HG03575 (cell line): Measurements from ENCODE around the gene TUBAL3.
"Not testable (repeated sequence)": the region's sequence is repeated elsewhere in the genome, so short reads cannot be mapped to it uniquely, and the experiment has no call there.

ENCODE experiments used
- ATAC-seq: cut with Tn5 transposase; IDR thresholded peaks from one replicate; pipeline ENCODE4 v1.9.1; 2021; ENCODE audit not compliant: unreplicated experiment, insufficient number of reproducible peaks, low FRiP score; ENCODE audit errors: extremely low read depth

The TUBAL3 gene

GRCh38 chr10:5390607-5391205 is 13.9 kb downstream of the TUBAL3 start:
- ATAC-seq: no peak

- ATAC-seq: no peak
Observed at GRCh38 chr10:5387169-5387568, 17.5 kb downstream of the TUBAL3 start.

DNA sequence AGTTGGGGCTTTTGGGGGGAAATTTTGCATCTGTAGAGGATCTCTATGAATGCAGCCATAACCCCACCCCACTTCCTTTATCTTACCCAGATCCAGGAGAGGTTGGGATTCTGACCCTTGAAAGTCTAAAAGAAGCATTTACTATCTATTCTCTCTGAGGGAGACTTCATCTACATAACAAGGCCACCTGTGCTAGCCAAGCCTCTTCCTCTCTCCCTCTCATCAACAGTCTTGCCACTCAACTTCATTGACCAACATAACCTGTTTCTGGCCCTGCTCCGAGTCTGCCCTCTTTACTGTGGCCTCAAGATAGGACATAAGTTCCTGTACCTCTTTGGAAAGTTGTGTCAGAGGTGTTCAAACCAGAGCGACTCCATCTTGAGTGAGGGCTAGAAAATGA is 19.4 kb downstream of the TUBAL3 start:
- no peak for ATAC-seq

DNA sequence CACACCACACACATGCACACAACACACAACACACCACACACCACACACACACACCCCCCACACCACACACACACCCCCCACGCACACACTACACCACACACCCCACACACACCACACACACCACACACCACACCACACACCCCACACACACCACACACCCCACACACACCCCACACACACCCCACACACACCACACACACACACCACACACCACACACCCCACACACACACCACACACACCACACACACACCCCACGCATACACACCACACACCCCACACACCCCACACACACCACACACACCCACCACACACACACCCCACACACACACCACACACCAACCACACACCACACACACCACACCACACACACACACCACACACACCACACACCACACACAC is 23.4 kb downstream of the TUBAL3 start:
- no peak for ATAC-seq

GRCh38 chr10:5380395-5380794 is 24.2 kb downstream of the TUBAL3 start:
- ATAC-seq: not testable (repeated sequence)

- not testable (repeated sequence) for ATAC-seq
Observed at GRCh38 chr10:5379202-5379601, 25.4 kb downstream of the TUBAL3 start.

- ATAC-seq: no peak
Observed at GRCh38 chr10:5376450-5376849, 28.2 kb downstream of the TUBAL3 start.

GRCh38 chr10:5373891-5374611 is 30.6 kb downstream of the TUBAL3 start:
- ATAC-seq: no peak

DNA sequence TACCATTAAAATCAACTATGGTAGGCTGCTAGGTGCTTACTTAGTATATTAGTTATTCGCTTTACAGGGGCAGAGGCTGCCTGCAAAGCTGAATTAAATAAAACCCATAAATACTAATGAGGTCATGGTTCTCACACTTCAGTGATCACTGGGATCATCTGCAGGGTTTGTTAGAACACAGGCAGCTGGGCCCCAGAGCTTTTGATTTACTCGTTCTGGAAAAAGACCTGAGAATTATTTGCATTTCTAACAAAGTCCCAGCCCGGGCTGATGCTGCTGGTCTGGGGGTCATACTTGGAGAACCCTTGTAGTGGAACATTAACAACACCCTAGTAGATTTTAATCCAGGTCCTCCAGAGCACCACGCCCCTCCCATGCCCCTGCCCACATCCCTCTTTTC is 31.3 kb downstream of the TUBAL3 start:
- no peak for ATAC-seq

- ATAC-seq: no peak
Observed at GRCh38 chr10:5370493-5371352, 33.9 kb downstream of the TUBAL3 start.

- no peak for ATAC-seq
Observed at GRCh38 chr10:5369362-5370158, 35.1 kb downstream of the TUBAL3 start.

DNA sequence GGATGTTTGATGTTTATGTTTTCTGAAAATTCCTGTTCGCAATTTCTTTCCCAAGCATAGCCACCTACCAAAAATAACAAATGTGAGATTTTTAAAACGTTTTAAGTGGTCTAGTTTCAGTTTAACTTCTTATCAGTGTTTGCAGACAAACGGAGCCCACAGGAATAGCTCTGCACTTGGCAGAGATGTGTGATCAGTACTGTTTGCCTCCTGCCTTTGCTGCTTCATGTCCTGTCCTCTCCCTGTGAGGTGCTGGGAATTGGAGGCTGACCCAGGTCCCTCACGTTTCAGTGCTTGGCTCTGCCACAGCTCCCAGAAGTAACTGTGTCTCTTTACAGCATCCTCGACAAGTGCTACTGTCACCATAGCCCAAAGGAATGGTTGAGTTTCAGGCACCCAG is 38.7 kb downstream of the TUBAL3 start:
- no peak for ATAC-seq

- no peak for ATAC-seq
Observed at GRCh38 chr10:5364890-5365338, 39.7 kb downstream of the TUBAL3 start, which contains the start of gene UCN3. UCN3 (plus strand) TSS chr10:5364966; CDS start chr10:5373721, 8,755 bp downstream.

GRCh38 chr10:5364374-5364773 is 40.3 kb downstream of the TUBAL3 start:
- no peak for ATAC-seq

GRCh38 chr10:5362873-5363272 is 41.8 kb downstream of the TUBAL3 start:
- no peak for ATAC-seq

DNA sequence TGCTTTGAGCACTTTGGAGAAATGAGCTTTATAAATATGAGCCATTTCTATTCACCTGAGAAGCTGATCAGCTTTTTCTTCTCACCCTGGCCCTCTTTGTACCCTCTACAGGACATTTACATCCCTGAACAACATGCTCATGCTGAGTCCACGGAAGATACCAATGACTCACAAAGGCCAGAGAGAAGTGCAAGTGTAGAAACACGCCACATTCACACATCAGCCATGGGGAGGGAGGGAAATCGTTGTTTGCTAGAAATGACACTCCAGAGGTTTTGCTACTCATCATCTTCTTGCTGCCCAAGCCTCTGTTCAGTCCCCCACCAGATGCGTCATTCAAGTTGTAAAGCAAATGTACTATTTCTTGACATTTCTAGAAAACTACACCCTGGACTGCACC is 42.7 kb downstream of the TUBAL3 start:
- no peak for ATAC-seq

- no peak for ATAC-seq
Observed at GRCh38 chr10:5360318-5360915, 44.2 kb downstream of the TUBAL3 start.

DNA sequence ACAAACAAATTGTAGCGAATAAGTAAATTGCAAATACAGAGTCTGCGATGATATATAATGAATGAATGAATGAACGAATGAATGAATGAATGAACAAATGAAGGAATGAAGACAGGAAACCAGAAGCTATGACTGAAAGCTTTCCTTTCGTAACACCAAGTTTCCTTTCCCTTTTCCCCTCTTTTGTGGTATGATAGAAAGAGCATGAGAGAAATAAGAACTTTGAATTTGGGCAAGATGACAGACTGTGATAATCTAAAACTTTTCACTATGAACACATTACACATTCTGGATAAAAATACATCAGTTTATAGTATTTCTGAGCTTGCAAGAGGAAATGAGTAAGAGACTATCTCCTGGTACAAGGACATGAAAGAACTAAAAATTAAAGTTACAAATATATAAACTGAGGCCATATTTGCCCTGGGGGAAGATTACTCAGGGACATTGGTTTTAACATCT is 48.3 kb downstream of the TUBAL3 start:
- ATAC-seq: no peak
